ES-I3 (cell line): Measurements from ENCODE around the gene PRLHR.

ENCODE experiments used
- H3K36me3 ChIP-seq: 2 replicates; pipeline ENCODE4 v1.6.1; 2013; ENCODE audit warnings: mild to moderate bottlenecking, low read length, control low read depth, moderate library complexity; ENCODE audit not compliant: insufficient read depth
- H3K4me1 ChIP-seq: 2 replicates; pipeline ENCODE4 v1.6.1; 2013; ENCODE audit warnings: mild to moderate bottlenecking, control low read depth, low read length; ENCODE audit not compliant: insufficient read depth
- H3K9ac ChIP-seq: 2 replicates; pipeline ENCODE4 v1.6.1; 2013; ENCODE audit warnings: low read depth, mild to moderate bottlenecking, low read length, moderate library complexity
- H3K9me3 ChIP-seq: 2 replicates; pipeline ENCODE4 v1.6.1; 2013; ENCODE audit warnings: mild to moderate bottlenecking, low read length, moderate library complexity; ENCODE audit not compliant: control insufficient read depth, insufficient read depth

PRLHR gene

DNA sequence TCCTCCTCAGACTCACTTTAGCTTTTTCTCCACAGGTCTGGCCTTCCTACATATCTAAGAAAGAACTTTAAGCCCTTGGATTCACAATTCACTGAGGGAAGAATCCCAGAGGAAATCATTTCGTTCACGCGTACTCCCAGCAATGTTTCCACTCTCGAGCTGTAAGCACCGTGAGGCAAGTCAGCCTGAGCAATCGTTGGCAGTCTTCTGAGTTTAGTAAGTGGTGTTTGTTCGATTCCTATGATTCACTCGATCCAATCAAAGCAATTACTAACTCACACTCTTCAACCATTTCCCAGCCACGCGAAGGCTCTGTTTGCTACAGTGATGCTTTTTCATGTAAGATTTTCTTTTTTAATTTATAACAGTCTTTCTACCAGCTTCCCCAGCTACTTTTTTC lies 10.2 kb upstream of the PRLHR start:
- Histone ChIP-seq H3K9ac (no peak overlapping the region), H3K4me1 (no peaks in the 10 kb centered on the region), H3K36me3 (no peaks in the 10 kb centered on the region), H3K9me3 (no peaks in the 10 kb centered on the region)

DNA sequence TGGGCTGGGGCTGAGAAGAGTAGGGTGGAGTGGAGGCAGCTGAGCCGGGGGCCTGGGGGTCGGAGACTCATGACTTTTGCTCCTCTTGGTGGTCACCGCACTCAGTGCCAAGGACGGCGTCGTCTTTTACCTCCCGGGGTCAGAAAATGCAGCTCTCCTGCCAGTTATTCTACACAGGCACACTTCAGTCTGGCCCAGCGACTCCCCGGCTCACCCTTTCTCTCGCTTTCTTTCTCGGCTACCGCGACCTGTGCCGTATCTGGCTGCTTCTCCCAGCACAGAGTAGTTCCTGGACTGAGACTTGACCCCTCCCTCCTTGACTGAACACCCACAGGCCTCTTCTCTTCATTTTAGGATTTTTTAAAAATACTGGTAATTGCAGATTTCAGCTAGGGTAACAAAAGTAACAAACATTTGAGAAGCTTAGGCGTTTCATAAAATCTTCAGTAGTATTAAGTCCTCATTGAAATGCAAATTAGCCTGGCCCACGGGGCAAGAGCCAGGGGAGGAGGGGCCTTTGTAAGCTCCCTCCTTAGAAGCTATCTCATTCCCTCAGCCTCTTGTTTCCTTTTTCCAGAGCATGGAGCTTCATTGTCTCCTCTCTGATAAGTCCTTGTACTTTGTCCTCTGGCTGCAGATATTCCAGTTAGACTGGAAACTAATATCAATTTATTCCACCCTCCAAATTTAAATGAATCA lies 1.1 kb upstream of the PRLHR start:
- Histone ChIP-seq H3K4me1 (no peaks in the 10 kb centered on the region; the same call in 1 of the 2 replicates), H3K9me3 (no peaks in the 10 kb centered on the region), H3K9ac (peak overlapping the region; percentile 38; the same call in 1 of the 2 replicates), H3K36me3 (no peaks in the 10 kb centered on the region)

GRCh38 chr10:118595064-118595420 lies 406 bp downstream of the PRLHR start:
- no peaks in the 10 kb centered on the region for H3K36me3 ChIP-seq
- H3K4me1 ChIP-seq = no peaks in the 10 kb centered on the region; the same call in 1 of the 2 replicates
- H3K9ac ChIP-seq = peak overlapping the region; percentile 38; the same call in 1 of the 2 replicates
- no peaks in the 10 kb centered on the region for H3K9me3 ChIP-seq

DNA sequence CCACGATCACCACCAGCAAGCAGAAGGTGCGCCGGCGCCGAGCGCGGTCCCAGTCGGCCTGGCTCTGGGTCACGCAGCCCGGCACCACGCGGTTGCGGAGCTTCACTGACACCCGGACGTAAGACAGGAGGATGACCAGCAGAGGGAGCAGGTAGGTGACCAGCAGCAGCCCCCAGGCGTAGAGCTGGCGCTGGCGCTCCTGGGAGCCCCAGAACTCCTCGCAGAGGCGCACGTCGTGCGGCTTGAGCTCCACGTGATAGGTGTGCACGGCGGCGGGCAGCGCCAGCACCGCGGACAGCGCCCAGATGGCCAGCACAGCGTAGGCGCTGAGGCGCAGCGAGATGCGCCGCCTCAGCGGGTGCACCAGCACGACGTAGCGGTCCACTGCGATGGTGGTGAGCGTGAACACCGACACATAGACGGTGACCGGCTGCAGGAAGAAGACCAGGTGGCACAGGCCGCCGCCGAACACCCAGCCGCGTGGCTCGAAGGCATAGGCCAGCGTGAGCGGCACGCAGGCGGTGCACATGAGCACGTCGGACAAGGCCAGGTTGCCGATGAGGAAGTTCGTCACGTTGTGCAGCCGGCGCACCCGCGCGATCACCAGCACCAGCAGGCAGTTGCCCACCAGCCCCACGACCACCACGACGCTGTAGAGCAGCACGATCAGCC lies 920 bp downstream of the PRLHR start:
- Histone ChIP-seq H3K9me3 (no peaks in the 10 kb centered on the region), H3K9ac (no peak overlapping the region), H3K4me1 (no peaks in the 10 kb centered on the region; the same call in 1 of the 2 replicates), H3K36me3 (no peaks in the 10 kb centered on the region)

DNA sequence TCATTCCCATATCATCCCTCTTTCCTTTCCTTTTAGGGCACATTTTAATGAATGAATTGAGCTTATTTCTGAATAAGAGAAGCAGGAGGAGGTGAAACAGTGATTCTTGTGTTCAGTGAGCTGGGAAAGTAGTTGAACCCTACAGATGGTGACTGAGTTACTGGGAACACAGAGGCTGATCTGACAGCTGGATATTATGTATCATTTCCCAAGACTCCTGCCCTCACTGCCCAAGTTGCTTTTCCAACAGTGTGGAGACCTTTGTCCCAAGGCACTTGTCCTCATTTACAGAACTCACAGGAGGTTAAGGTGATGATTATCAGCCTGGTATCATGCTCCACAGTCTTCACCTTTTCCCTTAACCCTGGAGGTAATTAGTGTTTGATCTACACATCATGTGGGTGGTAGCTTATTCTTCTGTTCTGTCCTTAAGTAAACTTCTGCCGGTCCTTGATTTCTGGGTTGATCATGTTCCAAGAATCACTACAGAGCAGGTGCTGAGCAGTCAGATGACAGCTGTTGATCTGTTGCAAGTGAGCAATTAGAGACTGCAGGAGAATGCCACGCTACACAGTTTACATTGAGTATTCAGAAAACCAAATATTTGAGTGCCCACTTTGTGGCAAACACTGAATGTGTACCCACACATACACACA lies 2.6 kb downstream of the PRLHR start:
- Histone ChIP-seq H3K36me3 (no peaks in the 10 kb centered on the region), H3K4me1 (no peaks in the 10 kb centered on the region; the same call in 1 of the 2 replicates)

DNA sequence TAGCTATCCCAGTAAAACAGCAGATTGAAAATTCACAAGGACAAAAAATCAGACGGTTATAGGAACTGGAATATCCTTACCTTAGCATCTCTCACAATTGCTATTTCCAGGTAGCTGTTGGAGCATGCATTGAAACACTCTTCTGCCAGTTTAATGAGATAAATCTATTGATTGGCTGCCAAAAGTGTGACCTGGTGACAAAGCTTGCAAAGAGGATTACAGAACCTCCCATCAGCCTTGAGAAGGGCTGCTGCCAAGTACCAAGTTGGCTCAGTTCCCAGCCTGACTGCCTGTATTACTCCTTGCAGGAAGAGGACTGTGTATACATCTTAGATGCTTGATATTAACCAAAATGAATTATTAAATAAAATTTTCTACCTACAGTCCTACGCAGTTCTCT lies 5.1 kb downstream of the PRLHR start:
- Histone ChIP-seq H3K9ac (no peak overlapping the region), H3K36me3 (no peaks in the 10 kb centered on the region), H3K4me1 (no peaks in the 10 kb centered on the region; the same call in 1 of the 2 replicates), H3K9me3 (no peaks in the 10 kb centered on the region)

More for the DNA sequence above, 2.6 kb downstream of the PRLHR start:
- Histone ChIP-seq H3K9ac (no peak overlapping the region), H3K9me3 (no peaks in the 10 kb centered on the region)

DNA sequence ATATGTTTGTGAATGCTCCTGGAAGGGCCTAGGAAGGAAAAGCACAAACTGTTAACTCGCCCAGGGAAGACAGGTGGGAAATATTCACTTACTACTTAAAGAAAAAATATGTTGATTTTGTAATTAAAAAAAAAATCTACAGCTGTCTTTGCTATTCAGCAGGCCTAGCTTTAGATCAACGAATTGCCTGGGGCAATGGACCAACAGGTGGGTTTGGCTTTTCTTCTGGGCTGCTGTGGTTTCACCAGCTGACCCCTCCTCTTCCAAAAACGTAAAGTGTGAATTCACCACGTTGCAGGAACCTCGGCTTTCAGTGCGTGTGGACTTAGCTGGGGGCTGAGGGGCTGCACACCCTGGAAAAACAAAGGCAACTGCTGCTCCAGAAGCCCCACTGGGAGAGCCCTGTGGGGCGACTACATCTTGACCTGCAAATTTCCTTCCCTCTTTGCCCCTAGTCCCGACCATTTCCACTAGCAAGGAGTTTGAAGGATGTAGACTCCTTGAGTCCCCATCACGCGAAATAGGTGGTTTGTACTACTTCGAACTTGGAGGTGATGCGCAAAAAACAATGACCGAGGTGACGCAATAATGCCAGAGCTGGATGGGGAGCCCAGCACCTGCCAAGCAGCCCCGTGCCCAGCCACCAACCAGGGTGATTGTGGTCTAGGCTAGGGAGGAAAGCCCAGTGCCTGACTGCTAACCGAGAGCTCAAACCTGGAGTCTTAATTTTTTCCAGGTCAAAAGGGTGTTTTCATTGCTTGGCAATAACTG lies 7.4 kb downstream of the PRLHR start:
- no peak overlapping the region for H3K9ac ChIP-seq
- no peaks in the 10 kb centered on the region for H3K36me3 ChIP-seq
- no peaks in the 10 kb centered on the region for H3K4me1 ChIP-seq
- no peaks in the 10 kb centered on the region for H3K9me3 ChIP-seq

DNA sequence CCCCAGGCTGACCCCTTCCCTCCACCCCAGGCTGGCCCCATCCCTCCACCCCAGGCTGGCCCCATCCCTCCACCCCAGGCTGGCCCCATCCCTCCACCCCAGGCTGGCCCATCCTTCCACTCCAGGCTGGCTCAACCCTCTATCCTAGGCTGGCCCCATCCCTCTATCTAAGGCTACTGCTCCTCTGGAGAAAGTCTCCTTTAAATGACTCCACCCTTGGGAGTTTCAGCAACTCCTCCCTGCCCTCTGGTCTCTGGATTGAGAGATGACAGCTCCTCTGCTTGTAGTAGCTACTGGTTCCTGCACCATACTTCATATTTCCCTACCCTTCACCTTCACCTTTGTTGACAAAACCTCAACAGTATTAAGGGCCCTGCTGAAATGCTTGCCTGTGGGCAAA lies 8.5 kb downstream of the PRLHR start:
- Histone ChIP-seq H3K4me1 (no peaks in the 10 kb centered on the region), H3K9ac (no peak overlapping the region), H3K36me3 (no peaks in the 10 kb centered on the region), H3K9me3 (no peaks in the 10 kb centered on the region)

GRCh38 chr10:118585794-118586193 lies 9.7 kb downstream of the PRLHR start:
- Histone ChIP-seq H3K9me3 (no peaks in the 10 kb centered on the region), H3K4me1 (no peaks in the 10 kb centered on the region), H3K9ac (no peak overlapping the region), H3K36me3 (no peaks in the 10 kb centered on the region)

DNA sequence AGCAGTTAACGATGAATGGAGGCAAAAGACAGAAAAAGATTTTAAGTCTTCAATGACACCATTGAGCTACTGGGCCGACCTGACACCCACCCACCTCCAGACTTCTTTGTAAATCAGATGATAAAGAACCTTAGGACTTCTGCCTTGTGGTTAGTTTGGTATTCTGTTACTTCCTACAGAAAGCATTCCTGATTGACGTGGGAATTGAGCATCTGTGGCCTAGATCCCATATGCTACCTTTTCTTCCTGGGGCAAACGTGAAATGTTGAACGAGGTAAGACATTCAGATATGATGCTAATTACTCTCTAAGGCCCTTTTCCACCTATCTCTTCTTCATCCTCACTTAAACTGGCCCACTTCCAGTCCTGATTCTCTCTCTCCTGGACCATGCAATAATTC lies 10.2 kb downstream of the PRLHR start:
- no peaks in the 10 kb centered on the region for H3K9me3 ChIP-seq
- no peaks in the 10 kb centered on the region for H3K4me1 ChIP-seq
- no peak overlapping the region for H3K9ac ChIP-seq
- no peaks in the 10 kb centered on the region for H3K36me3 ChIP-seq

DNA sequence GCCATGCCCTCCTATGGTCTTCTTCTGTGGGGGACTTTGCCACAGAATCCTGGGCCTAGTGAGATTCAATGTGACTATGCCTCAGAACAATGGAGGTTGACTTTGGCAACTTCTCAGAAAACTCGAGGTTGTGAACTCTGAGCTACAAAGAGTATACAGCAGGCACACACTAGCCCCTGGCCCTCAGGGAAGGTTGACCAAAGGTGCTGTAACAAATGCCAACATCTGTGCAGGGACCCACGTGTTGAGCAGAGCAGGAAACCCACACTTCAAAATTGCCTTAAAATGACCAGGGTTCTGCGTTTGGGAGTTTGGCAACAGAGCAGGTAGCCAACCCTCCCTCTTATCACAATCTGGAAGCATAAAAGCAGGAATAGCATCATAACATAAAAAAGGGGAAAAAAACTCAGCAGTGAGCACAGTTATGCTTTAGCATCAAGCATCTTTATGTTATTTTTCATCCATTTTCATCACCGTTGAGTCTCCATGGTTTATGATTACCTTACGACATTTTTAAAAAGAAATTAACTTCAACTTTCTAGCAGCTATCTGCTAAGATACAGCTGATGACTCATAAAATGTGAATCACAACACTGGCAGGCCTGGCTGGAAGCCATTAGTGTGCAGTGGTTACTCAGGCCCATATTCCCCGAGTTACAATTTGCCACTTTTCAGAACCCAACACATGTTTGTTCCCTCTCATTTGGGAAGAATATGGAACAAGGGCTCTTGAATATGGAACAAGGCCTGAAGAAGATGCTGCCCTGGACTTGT lies 11.1 kb downstream of the PRLHR start:
- Histone ChIP-seq H3K36me3 (no peaks in the 10 kb centered on the region), H3K9me3 (no peaks in the 10 kb centered on the region), H3K4me1 (no peaks in the 10 kb centered on the region), H3K9ac (no peak overlapping the region)

GRCh38 chr10:118583611-118584010 lies 11.8 kb downstream of the PRLHR start:
- H3K9me3 ChIP-seq = no peaks in the 10 kb centered on the region
- no peak overlapping the region for H3K9ac ChIP-seq
- no peaks in the 10 kb centered on the region for H3K4me1 ChIP-seq
- no peaks in the 10 kb centered on the region for H3K36me3 ChIP-seq

- no peaks in the 10 kb centered on the region for H3K4me1 ChIP-seq
- H3K9me3 ChIP-seq = no peaks in the 10 kb centered on the region
- H3K36me3 ChIP-seq = no peaks in the 10 kb centered on the region
- H3K9ac ChIP-seq = no peak overlapping the region
Measured at GRCh38 chr10:118582511-118582910, 12.9 kb downstream of the PRLHR start.

- H3K9me3 ChIP-seq = no peaks in the 10 kb centered on the region
- no peaks in the 10 kb centered on the region for H3K36me3 ChIP-seq
- no peak overlapping the region for H3K9ac ChIP-seq
- no peaks in the 10 kb centered on the region for H3K4me1 ChIP-seq
Measured at GRCh38 chr10:118581340-118581739, 14.1 kb downstream of the PRLHR start.
